ENCODE results near the gene GALNT4. TPM values are rescaled to one million over a fixed set of nuclear protein-coding genes. Genes with fewer than 3 reads are reported as not detected.

The GALNT4 gene
- polyA plus RNA-seq, 4 donors = 8.1 to 10.8 (median 10.1) TPM

- no peak for DNase-seq (ENCODE audit: low read depth in 4 of 4, low spot score in 2 of 4)
These were observed 27.6 kb downstream of the GALNT4 start for GRCh38 chr12:89497005-89497404.

GRCh38 chr12:89494411-89495231 is 30.0 kb downstream of the GALNT4 start:
- DNase-seq (ENCODE audit: low read depth in 4 of 4, low spot score in 2 of 4) = no peak

GRCh38 chr12:89493670-89494302 is 30.8 kb downstream of the GALNT4 start:
- no peak for DNase-seq (ENCODE audit: low read depth in 4 of 4, low spot score in 2 of 4)

- DNase-seq (ENCODE audit: low read depth in 4 of 4, low spot score in 2 of 4) = no peak
These were observed 31.7 kb downstream of the GALNT4 start for GRCh38 chr12:89492883-89493282.

- DNase-seq (ENCODE audit: low read depth in 4 of 4, low spot score in 2 of 4) = no peak
These were observed 33.7 kb downstream of the GALNT4 start for GRCh38 chr12:89490922-89491321.

- DNase-seq (ENCODE audit: low read depth in 4 of 4, low spot score in 2 of 4) = no peak
These were observed 38.3 kb downstream of the GALNT4 start for GRCh38 chr12:89486264-89486663.

GRCh38 chr12:89484470-89484869 is 40.1 kb downstream of the GALNT4 start:
- DNase-seq (ENCODE audit: low read depth in 4 of 4, low spot score in 2 of 4) = no peak

GRCh38 chr12:89481213-89481914 is 43.2 kb downstream of the GALNT4 start:
- no peak for DNase-seq (ENCODE audit: low read depth in 4 of 4, low spot score in 2 of 4)

- DNase-seq (ENCODE audit: low read depth in 4 of 4, low spot score in 2 of 4) = no peak
These were observed 44.6 kb downstream of the GALNT4 start for GRCh38 chr12:89479982-89480381.

- DNase-seq (ENCODE audit: low read depth in 4 of 4, low spot score in 2 of 4) = no peak
These were observed 46.8 kb downstream of the GALNT4 start for GRCh38 chr12:89477633-89478279.

GRCh38 chr12:89476904-89477595 is 47.5 kb downstream of the GALNT4 start:
- no peak for DNase-seq (ENCODE audit: low read depth in 4 of 4, low spot score in 2 of 4)

GRCh38 chr12:89476232-89476631 is 48.4 kb downstream of the GALNT4 start:
- no peak for DNase-seq (ENCODE audit: low read depth in 4 of 4, low spot score in 2 of 4)

- no peak for DNase-seq (ENCODE audit: low read depth in 4 of 4, low spot score in 2 of 4)
These were observed 49.2 kb downstream of the GALNT4 start for GRCh38 chr12:89475203-89475990.

- no peak for DNase-seq (ENCODE audit: low read depth in 4 of 4, low spot score in 2 of 4)
These were observed 50.0 kb downstream of the GALNT4 start for GRCh38 chr12:89474615-89475014.

Other genes with a start within 250 kb of the GALNT4 start
- 10 to 100 TPM; 74.1 to 88.8 (median 79.6) TPM for gene DUSP6, start 172.3 kb downstream of the GALNT4 start, polyA plus RNA-seq (ENCODE audit: insufficient read length in 4 of 4)
- gene POC1B, start 1.3 kb upstream of the GALNT4 start, polyA plus RNA-seq (ENCODE audit: insufficient read length in 4 of 4) = 10 to 100 TPM; 17.8 to 24.4 (median 22.5) TPM
- gene ATP2B1, start 184.0 kb upstream of the GALNT4 start, polyA plus RNA-seq (ENCODE audit: insufficient read length in 4 of 4) = 100 to 1,000 TPM in 2 of 4 donors, 10 to 100 TPM in 2; 89.1 to 116 (median 102) TPM

Measured in left renal cortex interstitium (tissue), 4 donors.